ENCODE results near the gene ARMC5.

The ARMC5 gene

GRCh38 chr16:31466381-31466841 lies 7.1 kb downstream of the ARMC5 start:
- DNase-seq (ENCODE audit: extremely low read depth, low read depth), result no peak
- TF ChIP-seq CTCF (IDR thresholded peaks at IDR 0.05; ENCODE audit: low read depth, low read length, missing control alignments), result no peak
- H3K4me3 ChIP-seq (replicated peaks; ENCODE audit: low read depth, low read length), result no peak overlapping the region

- no peak overlapping the region for H3K4me3 ChIP-seq (replicated peaks; ENCODE audit: low read depth, low read length)
- TF ChIP-seq CTCF (IDR thresholded peaks at IDR 0.05; ENCODE audit: low read depth, low read length, missing control alignments), result no peak
- DNase-seq (ENCODE audit: extremely low read depth, low read depth), result no peak
Observed at GRCh38 chr16:31467151-31467773, 8.0 kb downstream of the ARMC5 start.

- no peak overlapping the region for H3K4me3 ChIP-seq (replicated peaks; ENCODE audit: low read depth, low read length)
- no peak for DNase-seq (ENCODE audit: extremely low read depth, low read depth)
- TF ChIP-seq CTCF (IDR thresholded peaks at IDR 0.05; ENCODE audit: low read depth, low read length, missing control alignments), result no peak
Observed at GRCh38 chr16:31467858-31468257, 8.6 kb downstream of the ARMC5 start.

- no peak overlapping the region for H3K4me3 ChIP-seq (replicated peaks; ENCODE audit: low read depth, low read length)
- no peak for TF ChIP-seq CTCF (IDR thresholded peaks at IDR 0.05; ENCODE audit: low read depth, low read length, missing control alignments)
- no peak for DNase-seq (ENCODE audit: extremely low read depth, low read depth)
Observed at GRCh38 chr16:31470615-31471014, 11.3 kb downstream of the ARMC5 start.

GRCh38 chr16:31471241-31471874 lies 12.1 kb downstream of the ARMC5 start:
- DNase-seq (ENCODE audit: extremely low read depth, low read depth), result no peak
- H3K4me3 ChIP-seq (replicated peaks; ENCODE audit: low read depth, low read length), result peak overlapping the region; percentile 68
- no peak for TF ChIP-seq CTCF (IDR thresholded peaks at IDR 0.05; ENCODE audit: low read depth, low read length, missing control alignments)

GRCh38 chr16:31471875-31472708 lies 12.8 kb downstream of the ARMC5 start, which contains the start of gene TGFB1I1:
Gene TGFB1I1 (plus strand): TSS chr16:31472152. CDS start chr16:31472189, 37 bp downstream.
- TF ChIP-seq CTCF (IDR thresholded peaks at IDR 0.05; ENCODE audit: low read depth, low read length, missing control alignments), result no peak
- DNase-seq (ENCODE audit: extremely low read depth, low read depth), result no peak
- peak within 1 kb of the TSS; percentile 68 for H3K4me3 ChIP-seq (replicated peaks; ENCODE audit: low read depth, low read length)
